Endothelial cell of umbilical vein (primary cell): ENCODE data around the gene CNEP1R1.

ENCODE experiments used
- CTCF ChIP-seq, 2 donors: IDR thresholded peaks; 1 replicate in 1 of 2; 2 replicates in 1 of 2; pipeline ENCODE4 v1.5.1; 2011; ENCODE audit warnings: low read length in 2 of 2, mild to moderate bottlenecking in 2 of 2, moderate library complexity in 2 of 2, control low read depth in 1 of 2, inconsistent platforms in 1 of 2, low read depth in 1 of 2; ENCODE audit not compliant: insufficient read depth in 1 of 2; ENCODE audit errors: extremely low read depth in 1 of 2
- EZH2 ChIP-seq: IDR thresholded peaks from 2 replicates; pipeline ENCODE4 v1.6.1; 2012; ENCODE audit warnings: borderline replicate concordance, low read depth, mild to moderate bottlenecking, moderate library complexity, low read length, inconsistent platforms; ENCODE audit not compliant: severe bottlenecking
- GATA2 ChIP-seq: IDR thresholded peaks from 2 replicates; pipeline ENCODE4 v1.7.0; 2011; ENCODE audit warnings: low read depth, mild to moderate bottlenecking, moderate library complexity, mixed read lengths, low read length; ENCODE audit not compliant: insufficient read length, insufficient read depth
- MAX ChIP-seq: IDR thresholded peaks from 2 replicates; pipeline ENCODE4 v1.6.1; 2011; ENCODE audit not compliant: insufficient read depth, insufficient read length
- POLR2A ChIP-seq: IDR thresholded peaks from 2 replicates; pipeline ENCODE4 v1.6.1; 2012; ENCODE audit warnings: low read depth, mild to moderate bottlenecking, control low read depth, low read length

DNA sequence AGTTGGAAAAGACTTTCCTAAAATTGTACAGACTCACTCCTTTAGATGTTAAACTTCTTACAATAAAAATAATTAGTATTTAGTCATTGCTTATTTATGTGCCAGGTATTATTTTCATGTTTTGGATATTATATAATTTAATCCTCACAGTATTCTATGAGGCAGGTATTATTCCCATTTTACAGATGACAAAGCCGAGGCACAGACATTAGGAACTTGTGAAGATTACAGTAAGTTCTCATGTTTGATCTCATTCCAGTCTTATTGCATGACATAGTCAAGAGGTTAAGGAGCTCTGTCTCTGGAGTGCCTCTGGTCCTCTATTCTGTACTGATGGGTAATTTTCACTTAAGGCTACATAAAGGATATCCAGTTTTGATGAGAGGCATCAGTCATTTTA is 44.0 kb downstream of the CNEP1R1 start:
- TF ChIP-seq CTCF (IDR thresholded peaks at IDR 0.05; ENCODE audit: extremely low read depth in 1 of 2, insufficient read depth in 1 of 2, low read depth in 1 of 2, low read length in 2 of 2) = no peak
- TF ChIP-seq MAX = no peak
- no peak for TF ChIP-seq GATA2
- TF ChIP-seq POLR2A = no peak
- no peak for TF ChIP-seq EZH2
